Stimulated activated memory B cell treated with anti-CD40 and anti-IgM and Interleukin-4, amounts not matched to agents 10 μg/mL and 1 μg/mL and 100 μg/mL, for 72 hours (primary cell): ENCODE measurements around the gene INPP4A.

Experiments
- ATAC-seq: fragments of 150-1000 bp; cut with Tn5 transposase; 2 replicates; pipeline ENCODE4 v1.10.0; 2021
- H3K27ac Mint-ChIP-seq: one replicate; pipeline ENCODE4 v1.8.0; 2022; ENCODE audit warnings: mild to moderate bottlenecking, mixed read lengths
- H3K27me3 Mint-ChIP-seq: one replicate; pipeline ENCODE4 v1.8.0; 2022; ENCODE audit warnings: mixed read lengths
- H3K36me3 Mint-ChIP-seq: one replicate; pipeline ENCODE4 v1.8.0; 2022; ENCODE audit warnings: mixed read lengths
- H3K4me1 Mint-ChIP-seq: one replicate; pipeline ENCODE4 v1.8.0; 2022; ENCODE audit warnings: mixed read lengths
- H3K4me3 Mint-ChIP-seq: one replicate; pipeline ENCODE4 v1.8.0; 2022; ENCODE audit warnings: mild to moderate bottlenecking, moderate library complexity, mixed read lengths
- H3K9me3 Mint-ChIP-seq: one replicate; pipeline ENCODE4 v1.8.0; 2022; ENCODE audit warnings: mixed read lengths

The INPP4A gene

GRCh38 chr2:98608116-98608961, 163.7 kb downstream of the INPP4A start, which contains the start of the genes COA5 and UNC50:
COA5 (minus strand) TSS chr2:98608512; CDS start chr2:98608405, 107 bp downstream.
UNC50 (plus strand) TSS chr2:98608589; CDS start chr2:98609760, 1,171 bp downstream.
- ATAC-seq: peak; percentile 93
- Mint-ChIP-seq H3K27me3 (no peaks in the 10 kb centered on the region), H3K27ac (peak within 1 kb of the TSS; percentile 97), H3K9me3 (no peaks in the 10 kb centered on the region), H3K4me1 (peaks cover 48% of the 10 kb centered on the region), H3K4me3 (peak within 1 kb of the TSS; percentile 84), H3K36me3 (peaks cover 11% of the 10 kb centered on the region)

DNA sequence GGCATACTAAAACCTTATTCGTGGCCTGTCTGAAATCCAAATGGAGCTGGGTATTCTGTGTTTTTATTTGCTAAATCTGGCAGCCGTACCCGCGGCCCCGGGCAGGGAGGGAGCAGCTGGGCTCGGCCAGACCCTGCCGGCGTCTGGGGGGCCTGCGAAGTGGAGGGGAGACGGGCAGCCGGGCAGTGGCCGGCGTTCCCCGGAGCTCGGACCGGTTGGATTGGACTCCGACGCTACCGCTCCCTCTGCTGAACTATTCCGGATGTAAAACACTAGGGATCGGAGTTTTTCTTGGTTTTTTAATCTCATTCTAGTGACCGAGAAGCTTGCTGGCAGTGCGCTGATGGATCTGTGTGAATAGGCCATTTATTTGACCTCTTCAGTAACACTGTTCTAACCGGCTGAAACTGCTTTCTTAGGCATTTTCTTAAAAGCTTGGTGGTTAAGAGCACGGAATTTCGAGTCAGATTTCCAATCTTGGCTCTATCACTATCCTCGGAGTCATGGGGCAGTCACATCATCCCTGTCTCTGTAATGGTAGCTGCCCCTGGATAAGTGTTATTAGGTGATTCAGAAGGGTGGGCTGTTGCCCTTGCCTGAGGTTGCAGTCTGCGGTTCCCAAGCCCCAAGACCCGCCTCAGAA, 164.4 kb downstream of the INPP4A start:
- Mint-ChIP-seq H3K9me3 (no peaks in the 10 kb centered on the region), H3K4me1 (peaks cover 55% of the 10 kb centered on the region), H3K36me3 (peaks cover 11% of the 10 kb centered on the region), H3K4me3 (peak overlapping the region; percentile 84), H3K27me3 (no peaks in the 10 kb centered on the region), H3K27ac (peak overlapping the region; percentile 97)
- peak; percentile 17 for ATAC-seq

DNA sequence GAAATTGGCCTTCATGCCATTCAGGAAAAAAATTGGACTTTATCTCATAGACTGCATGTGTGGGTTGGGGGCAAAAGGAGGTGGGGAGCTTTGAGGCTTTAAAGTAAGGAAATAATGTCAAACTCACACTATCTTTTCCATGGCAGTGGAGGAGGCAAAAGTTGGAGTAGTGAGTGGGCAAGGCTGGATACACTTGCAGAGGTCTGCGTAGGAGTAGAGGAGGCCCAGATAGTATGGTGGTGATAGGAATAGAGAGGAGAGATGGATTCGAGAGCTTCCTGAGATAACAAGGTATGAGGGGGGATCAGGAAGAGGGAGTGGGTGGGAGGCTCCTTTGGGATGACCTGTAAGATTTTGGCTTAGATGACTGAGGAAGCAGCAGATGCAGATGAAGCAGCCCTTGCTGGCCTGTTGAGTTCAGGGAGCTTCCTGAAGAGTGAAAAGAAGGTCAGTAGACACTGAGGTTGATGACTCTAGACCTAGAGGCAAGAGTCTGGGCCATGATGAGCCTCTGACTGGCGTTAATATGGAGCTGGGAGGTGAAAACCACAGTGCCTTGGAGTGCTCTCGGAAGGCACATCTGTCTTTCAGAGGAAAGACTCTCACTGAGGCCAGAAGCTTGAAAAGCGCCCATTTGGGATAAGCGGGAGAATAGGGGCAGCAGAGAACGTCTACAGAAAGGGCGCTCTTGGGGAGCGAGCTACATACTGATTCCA, 169.5 kb downstream of the INPP4A start:
- no peak for ATAC-seq
- Mint-ChIP-seq H3K27ac (no peak overlapping the region), H3K36me3 (peaks cover 42% of the 10 kb centered on the region), H3K27me3 (no peaks in the 10 kb centered on the region), H3K9me3 (no peaks in the 10 kb centered on the region), H3K4me3 (no peak overlapping the region), H3K4me1 (peaks cover 43% of the 10 kb centered on the region)

GRCh38 chr2:98615481-98615880, 170.8 kb downstream of the INPP4A start:
- peaks cover 35% of the 10 kb centered on the region for H3K4me1 Mint-ChIP-seq
- no peak for ATAC-seq
- H3K36me3 Mint-ChIP-seq: peaks cover 42% of the 10 kb centered on the region
- no peaks in the 10 kb centered on the region for H3K27me3 Mint-ChIP-seq
- peak overlapping the region; percentile 14 for H3K27ac Mint-ChIP-seq
- H3K9me3 Mint-ChIP-seq: no peaks in the 10 kb centered on the region
- no peak overlapping the region for H3K4me3 Mint-ChIP-seq

GRCh38 chr2:98617149-98617548, 172.5 kb downstream of the INPP4A start:
- no peaks in the 10 kb centered on the region for H3K9me3 Mint-ChIP-seq
- H3K36me3 Mint-ChIP-seq: peaks cover 42% of the 10 kb centered on the region
- no peak for ATAC-seq
- no peaks in the 10 kb centered on the region for H3K27me3 Mint-ChIP-seq
- no peak overlapping the region for H3K4me3 Mint-ChIP-seq
- H3K27ac Mint-ChIP-seq: no peak overlapping the region
- peaks cover 26% of the 10 kb centered on the region for H3K4me1 Mint-ChIP-seq

DNA sequence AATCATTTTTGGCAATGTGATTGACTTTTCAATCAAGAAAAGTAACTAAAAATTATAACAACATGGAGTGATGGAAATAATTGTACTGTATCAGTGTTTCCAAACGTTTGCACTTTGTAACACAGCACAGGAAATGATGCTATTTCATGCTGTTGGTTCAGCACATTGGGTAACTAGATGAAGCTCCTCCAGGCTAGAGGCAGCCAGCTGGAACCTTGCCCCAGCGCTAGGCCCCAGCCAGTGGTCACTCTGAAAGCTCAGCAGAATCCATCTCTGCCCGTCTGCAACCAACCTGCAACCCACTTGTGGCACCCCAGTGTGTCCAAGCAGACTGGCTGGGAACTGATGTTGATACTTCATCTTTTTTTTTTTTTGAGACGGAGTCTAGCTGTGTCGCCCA, 179.0 kb downstream of the INPP4A start:
- no peaks in the 10 kb centered on the region for H3K27me3 Mint-ChIP-seq
- H3K27ac Mint-ChIP-seq: no peak overlapping the region
- H3K4me3 Mint-ChIP-seq: no peak overlapping the region
- peaks cover 7% of the 10 kb centered on the region for H3K36me3 Mint-ChIP-seq
- no peaks in the 10 kb centered on the region for H3K4me1 Mint-ChIP-seq
- no peaks in the 10 kb centered on the region for H3K9me3 Mint-ChIP-seq
- no peak for ATAC-seq

DNA sequence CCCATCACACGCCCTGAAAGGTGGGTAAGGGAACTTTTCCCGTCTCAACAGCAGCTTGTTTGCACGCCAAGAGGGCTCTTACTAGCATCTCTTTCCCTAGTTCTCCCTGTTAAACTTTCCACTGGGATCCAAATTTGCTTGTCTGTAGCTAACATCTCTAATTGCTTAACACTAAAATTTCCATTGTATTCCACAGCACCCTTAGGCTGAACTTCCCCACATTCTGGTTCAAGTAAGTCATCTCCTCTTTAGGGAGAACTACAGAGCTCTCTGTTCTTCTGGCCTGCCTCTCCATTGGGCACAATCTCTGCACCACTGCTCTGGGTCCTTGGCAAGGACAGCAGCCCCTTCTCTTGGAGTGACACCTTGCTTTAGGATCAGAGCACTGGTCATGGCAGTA, 187.7 kb downstream of the INPP4A start:
- Mint-ChIP-seq H3K27ac (no peak overlapping the region), H3K9me3 (no peaks in the 10 kb centered on the region), H3K36me3 (peaks cover 27% of the 10 kb centered on the region), H3K4me3 (no peak overlapping the region), H3K4me1 (peaks cover under 1% of the 10 kb centered on the region), H3K27me3 (no peaks in the 10 kb centered on the region)
- ATAC-seq: no peak

DNA sequence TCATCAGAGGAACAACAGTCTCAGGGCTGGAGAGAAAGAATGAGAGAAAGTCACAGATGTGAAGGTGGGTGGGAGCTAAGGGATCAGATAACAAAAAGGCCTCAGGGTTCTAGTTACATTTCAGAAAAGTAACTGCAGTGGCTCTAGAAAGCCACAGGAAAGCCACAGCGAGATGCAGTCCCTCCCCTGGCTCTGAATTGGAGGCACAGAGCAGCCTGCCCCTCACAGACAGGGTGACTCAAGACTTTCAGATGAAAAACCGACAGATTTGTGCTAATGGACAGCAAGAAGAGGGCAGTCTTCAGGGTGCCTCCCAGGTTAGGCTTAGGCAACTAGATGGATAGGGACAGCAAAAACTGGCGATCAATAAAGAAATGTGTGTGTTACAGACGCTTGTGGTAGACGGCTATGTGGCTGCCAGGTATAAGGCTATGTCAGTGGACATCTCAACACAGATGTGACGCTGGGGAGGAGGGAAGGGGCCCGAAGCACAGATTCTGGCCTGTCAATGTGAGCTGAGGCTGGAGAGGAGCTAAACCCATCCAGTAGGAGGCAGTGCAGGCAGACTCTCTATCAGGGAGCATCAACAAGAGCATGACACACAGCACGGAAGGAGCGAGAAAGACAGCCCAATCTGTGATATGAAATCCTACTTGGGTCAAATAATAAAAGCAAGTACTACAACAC, 189.9 kb downstream of the INPP4A start:
- H3K27me3 Mint-ChIP-seq: no peaks in the 10 kb centered on the region

DNA sequence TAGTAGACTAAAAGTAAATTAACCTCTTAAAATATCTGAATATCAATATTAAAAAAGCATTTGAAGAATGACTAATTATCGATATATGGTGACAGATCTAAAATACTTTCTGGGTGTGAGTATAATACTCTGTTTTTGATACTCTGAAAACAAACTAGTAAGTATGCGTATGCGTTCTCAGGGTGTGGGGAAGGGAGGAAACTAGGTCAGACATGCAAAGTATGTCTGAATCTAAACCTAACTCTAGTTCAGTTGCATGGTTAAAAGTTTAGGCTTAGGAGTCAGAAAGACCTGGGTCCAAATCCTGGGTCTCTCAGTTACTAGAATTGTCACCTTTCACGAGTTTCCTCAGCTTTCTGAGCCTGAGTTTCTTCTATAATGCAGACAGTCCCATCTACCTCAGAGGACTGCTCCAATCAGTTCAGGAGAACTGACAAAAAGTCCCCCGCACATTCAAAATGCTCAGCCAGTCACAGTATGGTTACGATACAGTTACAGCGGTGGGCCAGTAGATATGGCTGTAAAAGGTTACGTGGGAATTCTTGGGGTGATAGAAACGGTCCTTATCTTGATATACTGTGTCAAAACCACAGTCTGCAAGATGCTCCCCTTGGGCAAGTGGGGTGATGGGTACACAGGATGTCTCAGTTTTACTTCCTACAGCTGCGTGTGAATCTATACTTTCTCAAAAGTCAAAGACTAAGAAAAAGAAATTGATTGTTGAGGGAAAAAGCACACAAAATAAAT, 192.9 kb downstream of the INPP4A start:
- no peaks in the 10 kb centered on the region for H3K27me3 Mint-ChIP-seq
- peak overlapping the region; percentile 87 for H3K27ac Mint-ChIP-seq
- peak overlapping the region; percentile 27 for H3K4me3 Mint-ChIP-seq
- peak; percentile 91 for ATAC-seq
- peaks cover 23% of the 10 kb centered on the region for H3K36me3 Mint-ChIP-seq
- H3K9me3 Mint-ChIP-seq: no peaks in the 10 kb centered on the region
- peaks cover 7% of the 10 kb centered on the region for H3K4me1 Mint-ChIP-seq

More for the DNA sequence above, 189.9 kb downstream of the INPP4A start:
- Mint-ChIP-seq H3K9me3 (no peaks in the 10 kb centered on the region), H3K27ac (peak overlapping the region; percentile 25), H3K4me1 (peaks cover 7% of the 10 kb centered on the region), H3K36me3 (peaks cover 27% of the 10 kb centered on the region), H3K4me3 (no peak overlapping the region)
- no peak for ATAC-seq

- H3K9me3 Mint-ChIP-seq: no peaks in the 10 kb centered on the region
- no peak overlapping the region for H3K4me3 Mint-ChIP-seq
- peaks cover 12% of the 10 kb centered on the region for H3K36me3 Mint-ChIP-seq
- H3K27ac Mint-ChIP-seq: no peak overlapping the region
- ATAC-seq: no peak
- H3K4me1 Mint-ChIP-seq: peaks cover 7% of the 10 kb centered on the region
- no peaks in the 10 kb centered on the region for H3K27me3 Mint-ChIP-seq
These were observed 198.9 kb downstream of the INPP4A start for GRCh38 chr2:98643496-98644100.
